ENCODE results near the gene ENPP6. TPM values are rescaled to one million over a fixed set of nuclear protein-coding genes. Genes with fewer than 3 reads are reported as not detected.

The ENPP6 gene
- total and polyA plus RNA-seq, 2 donors (not counting 3 experiments of a cell fraction or from before 2014, with no cell fraction given), result not detected

DNA sequence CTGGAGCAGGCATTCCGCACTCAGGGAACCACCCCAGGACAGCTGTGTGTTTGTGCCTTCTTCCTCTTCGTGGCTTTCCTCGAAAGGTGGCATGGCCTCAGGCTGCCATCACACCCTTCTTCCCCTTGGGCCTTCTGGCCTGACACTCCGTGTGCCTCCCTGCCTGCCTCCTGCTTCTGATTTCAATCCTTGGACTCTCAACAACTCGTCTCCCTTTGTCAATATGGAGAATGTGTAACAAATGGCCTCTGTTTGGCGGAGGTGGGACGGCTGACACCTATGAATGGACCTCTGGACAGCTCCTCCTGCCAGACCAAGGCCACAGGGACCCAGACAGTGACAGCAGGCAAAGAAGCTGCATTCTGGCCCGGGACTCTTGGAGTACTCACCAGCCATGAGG lies 137.0 kb downstream of the ENPP6 start:
- no peak for DNase-seq (ENCODE audit: low read depth, low spot score)
- no peak overlapping the region for H3K4me3 ChIP-seq (replicated peaks in 1 of 3; ENCODE audit: insufficient read depth in 1 of 3, low read depth in 1 of 3, low read length in 3 of 3)
- no peak for FAIRE-seq
- H3K27me3 ChIP-seq (ENCODE audit: control insufficient read depth in 2 of 2, insufficient read depth in 2 of 2, low read length in 2 of 2), result no peaks in the 10 kb centered on the region
- no peak overlapping the region for H2AFZ ChIP-seq (ENCODE audit: low read depth, low read length)
- no peak for TF ChIP-seq GATA2 (IDR thresholded peaks at IDR 0.05; ENCODE audit: insufficient read depth, insufficient read length, low read depth, low read length)
- no peaks in the 10 kb centered on the region for H3K9me1 ChIP-seq (replicated peaks; ENCODE audit: control insufficient read depth, extremely low read depth, insufficient read depth, low read length)
- intact Hi-C loops (cut with micrococcal nuclease) (no loop called here), dilution Hi-C loops (cut with MboI; ENCODE audit: extremely low pct_ligation_motif_present, low sequenced_read_pairs) (no loop called here)
- no peaks in the 10 kb centered on the region for H3K4me1 ChIP-seq (ENCODE audit: control insufficient read depth, extremely low read depth, insufficient read depth, low read length)
- no peaks in the 10 kb centered on the region for H3K9me3 ChIP-seq (replicated peaks; ENCODE audit: control insufficient read depth, insufficient read depth, low read length)
- BruUV-seq (replicated peaks), result no TSS peak
- no peaks in the 10 kb centered on the region for H3K36me3 ChIP-seq (ENCODE audit: control insufficient read depth in 2 of 2, extremely low read depth in 1 of 2, insufficient read depth in 2 of 2, low read length in 2 of 2)
- no peaks in the 10 kb centered on the region for H4K20me1 ChIP-seq (replicated peaks; ENCODE audit: control insufficient read depth, extremely low read depth, insufficient read depth, low read length)
- H3K9ac ChIP-seq (replicated peaks; ENCODE audit: extremely low read depth, insufficient read depth, low read length), result no peak overlapping the region
- ChIA-PET CTCF (no interaction called here), POLR2A (no interaction called here)
- H3K79me2 ChIP-seq (ENCODE audit: control insufficient read depth, insufficient read depth, low read length), result no peaks in the 10 kb centered on the region
- H3K4me2 ChIP-seq (ENCODE audit: insufficient read depth, low read length), result no peak overlapping the region
- no peak overlapping the region for H3K27ac ChIP-seq (ENCODE audit: insufficient read depth, low read depth, low read length)

- no peak for FAIRE-seq
- no peak overlapping the region for H2AFZ ChIP-seq (ENCODE audit: low read depth, low read length)
Observed at GRCh38 chr4:184074677-184075388, 142.8 kb downstream of the ENPP6 start.

More at GRCh38 chr4:184074677-184075388, 142.8 kb downstream of the ENPP6 start:
- Histone ChIP-seq H3K4me1 (ENCODE audit: control insufficient read depth, extremely low read depth, insufficient read depth, low read length) (no peaks in the 10 kb centered on the region), H3K9ac (replicated peaks; ENCODE audit: extremely low read depth, insufficient read depth, low read length) (no peak overlapping the region), H3K9me3 (replicated peaks; ENCODE audit: control insufficient read depth, insufficient read depth, low read length) (no peaks in the 10 kb centered on the region), H3K79me2 (ENCODE audit: control insufficient read depth, insufficient read depth, low read length) (no peaks in the 10 kb centered on the region), H3K9me1 (replicated peaks; ENCODE audit: control insufficient read depth, extremely low read depth, insufficient read depth, low read length) (no peaks in the 10 kb centered on the region), H3K27ac (ENCODE audit: insufficient read depth, low read depth, low read length) (no peak overlapping the region), H3K27me3 (ENCODE audit: control insufficient read depth in 2 of 2, insufficient read depth in 2 of 2, low read length in 2 of 2) (no peaks in the 10 kb centered on the region), H3K4me2 (ENCODE audit: insufficient read depth, low read length) (no peak overlapping the region), H3K4me3 (replicated peaks in 1 of 3; ENCODE audit: insufficient read depth in 1 of 3, low read depth in 1 of 3, low read length in 3 of 3) (no peak overlapping the region), H3K36me3 (ENCODE audit: control insufficient read depth in 2 of 2, extremely low read depth in 1 of 2, insufficient read depth in 2 of 2, low read length in 2 of 2) (no peaks in the 10 kb centered on the region), H4K20me1 (replicated peaks; ENCODE audit: control insufficient read depth, extremely low read depth, insufficient read depth, low read length) (no peaks in the 10 kb centered on the region)
- CTCF ChIA-PET, result no interaction called here
- intact Hi-C loops (cut with micrococcal nuclease) (no loop called here), dilution Hi-C loops (cut with MboI; ENCODE audit: extremely low pct_ligation_motif_present, low sequenced_read_pairs) (no loop called here)
- no TSS peak for BruUV-seq (replicated peaks)
- POLR2A ChIA-PET, result no interaction called here
- no peak for TF ChIP-seq CTCF (IDR thresholded peaks at IDR 0.05; ENCODE audit: extremely low read depth in 1 of 2, insufficient read depth in 1 of 2, low read depth in 1 of 2, low read length in 2 of 2)
- DNase-seq (ENCODE audit: low read depth, low spot score), result no peak

All from endothelial cell of umbilical vein (primary cell).